CD14-positive monocyte (primary cell): ENCODE measurements around the gene ZNF385C. TPM values are rescaled to one million over a fixed set of nuclear protein-coding genes. Genes with fewer than 3 reads are reported as not detected.

Experiments
- DNase-seq, 3 donors: peaks; one replicate each; pipeline ENCODE4 v3.0.0-alpha.2; 2011 to 2022
- H2AFZ ChIP-seq: 2 replicates; pipeline ENCODE4 v1.6.0; 2012; ENCODE audit warnings: mild to moderate bottlenecking, low read depth, low read length, inconsistent platforms; ENCODE audit not compliant: insufficient read depth, poor library complexity, severe bottlenecking
- H3K27ac ChIP-seq, 2 donors: 1 replicate in 1 of 2; 2 replicates in 1 of 2; pipeline ENCODE4 v1.5.1; 2012 to 2013; ENCODE audit warnings: low read length in 2 of 2, control low read depth in 1 of 2, inconsistent platforms in 1 of 2, low read depth in 1 of 2, mild to moderate bottlenecking in 1 of 2
- H3K27me3 ChIP-seq, 2 donors: one replicate each; pipeline versions ENCODE4 v1.6.0 to v1.6.1; 2011 to 2013; ENCODE audit warnings: low read length in 2 of 2; ENCODE audit not compliant: control insufficient read depth in 2 of 2, insufficient read depth in 2 of 2
- H3K36me3 ChIP-seq, 2 donors: replicated peaks in 1 of 2; 1 replicate in 1 of 2; 2 replicates in 1 of 2; pipeline versions ENCODE4 v1.5.1 to v1.6.1; 2012 to 2013; ENCODE audit warnings: low read length in 2 of 2, control low read depth in 1 of 2, inconsistent platforms in 1 of 2, mild to moderate bottlenecking in 1 of 2; ENCODE audit not compliant: insufficient read depth in 2 of 2, control insufficient read depth in 1 of 2
- H3K4me1 ChIP-seq, 2 donors: 1 replicate in 1 of 2; 2 replicates in 1 of 2; pipeline versions ENCODE4 v1.5.1 to v1.6.1; 2012 to 2013; ENCODE audit warnings: low read length in 2 of 2, control low read depth in 1 of 2, inconsistent platforms in 1 of 2, mild to moderate bottlenecking in 1 of 2, moderate library complexity in 1 of 2; ENCODE audit not compliant: insufficient read depth in 2 of 2, control insufficient read depth in 1 of 2
- H3K4me2 ChIP-seq: replicated peaks from 2 replicates; pipeline ENCODE3; 2012; ENCODE audit warnings: low read length, moderate library complexity, mild to moderate bottlenecking; ENCODE audit not compliant: poor library complexity, severe bottlenecking; ENCODE audit errors: extremely low read depth
- H3K4me3 ChIP-seq, 3 experiments: fragments of 200-600 bp in 1 of 3; sonication (generic) in 1 of 3; replicated peaks in 1 of 3; 1 replicate in 2 of 3; 2 replicates in 1 of 3; pipeline ENCODE4 v1.5.1; 2011 to 2013; ENCODE audit warnings: low read length in 3 of 3, mild to moderate bottlenecking in 3 of 3, control low read depth in 2 of 3, low read depth in 2 of 3, inconsistent platforms in 1 of 3, moderate library complexity in 1 of 3
- H3K79me2 ChIP-seq: 2 replicates; pipeline ENCODE4 v1.6.0; 2012; ENCODE audit warnings: mild to moderate bottlenecking, control low read depth, inconsistent platforms, low read length, moderate library complexity; ENCODE audit not compliant: insufficient read depth
- H3K9ac ChIP-seq: 2 replicates; pipeline ENCODE4 v1.6.0; 2017; ENCODE audit warnings: low read length, mild to moderate bottlenecking; ENCODE audit not compliant: insufficient read depth, poor library complexity, severe bottlenecking
- H3K9me3 ChIP-seq, 2 donors: replicated peaks in 1 of 2; 1 replicate in 1 of 2; 2 replicates in 1 of 2; pipeline versions ENCODE4 v1.5.1 to v1.6.1; 2012 to 2013; ENCODE audit warnings: low read length in 2 of 2, control low read depth in 1 of 2; ENCODE audit not compliant: control insufficient read depth in 1 of 2, insufficient read depth in 1 of 2
- H4K20me1 ChIP-seq: 2 replicates; pipeline ENCODE4 v1.6.0; 2012; ENCODE audit warnings: mild to moderate bottlenecking, low read length, control low read depth, moderate library complexity; ENCODE audit not compliant: insufficient read depth
- H3K27ac Mint-ChIP-seq, 7 donors: one replicate each; pipeline ENCODE4 v1.8.0; 2020; ENCODE audit warnings: mild to moderate bottlenecking in 7 of 7, mixed read lengths in 7 of 7, moderate library complexity in 6 of 7, inconsistent platforms in 2 of 7
- H3K27me3 Mint-ChIP-seq, 3 donors: one replicate each; pipeline ENCODE4 v1.8.0; 2021 to 2022; ENCODE audit warnings: low read depth in 3 of 3, mild to moderate bottlenecking in 3 of 3, mixed read lengths in 3 of 3, moderate library complexity in 3 of 3, inconsistent platforms in 1 of 3
- H3K36me3 Mint-ChIP-seq, 2 donors: one replicate each; pipeline ENCODE4 v1.8.0; 2020; ENCODE audit warnings: mixed read lengths in 2 of 2, inconsistent platforms in 1 of 2, mild to moderate bottlenecking in 1 of 2
- H3K4me1 Mint-ChIP-seq: one replicate; pipeline ENCODE4 v1.8.0; 2020; ENCODE audit warnings: mild to moderate bottlenecking, mixed read lengths
- H3K4me3 Mint-ChIP-seq, 2 donors: one replicate each; pipeline ENCODE4 v1.8.0; 2020; ENCODE audit warnings: mild to moderate bottlenecking in 2 of 2, mixed read lengths in 2 of 2, moderate library complexity in 1 of 2
- H3K9me3 Mint-ChIP-seq, 7 donors: one replicate each; pipeline ENCODE4 v1.8.0; 2020 to 2022; ENCODE audit warnings: mixed read lengths in 7 of 7, mild to moderate bottlenecking in 6 of 7, moderate library complexity in 6 of 7, inconsistent platforms in 2 of 7
- WGBS: methylation state at CpG from one replicate; pipeline ENCODE4 v1.1.5; 2013; ENCODE audit warnings: missing lambda C conversion rate; ENCODE audit not compliant: insufficient coverage; 5-methylcytosine and 5-hydroxymethylcytosine counted together
- intact Hi-C, 2 donors: fragments of 100-400 bp; cut with micrococcal nuclease; formaldehyde crosslinking; loops; one replicate each; pipeline versions ENCODE4 v1.15.0 to v1.15.1; 2023
- polyA plus RNA-seq, 3 donors: library from polyadenylated mRNA; depleted of rRNA in 1 of 3; unstranded in 2 of 3; stranded (reverse) in 1 of 3; fragments of 300-500 nt in 2 of 3; fragments of >200 nt in 1 of 3; fragmentation: Illumina TruSeq in 2 of 3; gene quantifications; 1 replicate in 2 of 3; 2 replicates in 1 of 3; pipeline ENCODE4 v1.2.3, GENCODE V29; 2012 to 2021
- TF ChIP-seq, protein P1 (sequence below): fragments of 200-600 bp; IDR thresholded peaks from one replicate; pipeline ENCODE4 v1.8.0; 2022; ENCODE audit warnings: antibody characterized with exemption, mild to moderate bottlenecking

The ZNF385C gene
- polyA plus RNA-seq, 3 donors, result 0.09 to 0.55 TPM; not detected in 1

DNA sequence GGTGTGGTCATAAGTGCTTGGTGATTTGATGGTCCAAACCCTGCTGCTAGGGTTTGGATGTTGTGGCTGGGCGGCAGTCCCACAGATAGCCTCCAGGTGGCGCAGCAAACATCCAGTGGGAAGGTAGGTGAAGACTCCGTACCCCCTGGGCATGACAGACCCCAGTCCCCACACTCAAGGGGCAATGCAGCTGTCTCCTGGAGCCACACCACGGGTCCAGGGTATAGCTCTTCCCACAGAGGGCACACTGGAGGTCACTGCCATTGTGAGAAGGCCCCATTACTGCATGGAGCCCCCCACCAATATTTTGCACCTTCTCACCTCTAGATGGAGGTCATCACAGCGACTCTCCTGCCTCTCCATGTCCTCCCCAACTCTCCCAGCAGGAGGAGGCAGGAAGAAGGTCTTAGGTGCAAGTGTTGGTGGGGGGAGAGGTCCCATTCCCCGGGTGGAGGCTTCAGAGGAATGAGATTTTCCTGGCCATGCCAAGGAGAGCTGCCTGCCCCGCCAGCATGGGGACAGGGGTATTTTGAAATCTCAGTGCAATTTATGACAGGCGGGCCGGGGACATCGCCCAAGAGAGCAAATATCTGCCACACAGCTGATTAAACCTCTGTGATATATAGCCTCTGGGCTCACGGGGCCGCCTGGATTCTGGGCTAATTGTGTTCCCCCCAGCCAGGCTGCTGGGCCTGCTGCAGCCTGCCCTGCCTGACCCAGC is 30.7 kb downstream of the ZNF385C start:
- peaks cover 22 to 26% of the 10 kb centered on the region in 2 donors for H3K4me1 ChIP-seq
- H3K4me3 ChIP-seq, result no peak overlapping the region
- H3K4me3 Mint-ChIP-seq, result no peak overlapping the region
- peak; percentile 29 to 57 (median 54) for DNase-seq
- H3K9me3 Mint-ChIP-seq, result no peaks in the 10 kb centered on the region
- H3K4me2 ChIP-seq, result no peak overlapping the region
- H2AFZ ChIP-seq, result peak overlapping the region; percentile 24
- no peak overlapping the region for H3K27ac Mint-ChIP-seq
- no peaks in the 10 kb centered on the region for H3K36me3 Mint-ChIP-seq
- H4K20me1 ChIP-seq, result no peaks in the 10 kb centered on the region
- 59% methylated on average over 8 of the region's 12 CpGs for WGBS
- no peaks in the 10 kb centered on the region for H3K79me2 ChIP-seq
- H3K9me3 ChIP-seq, result no peaks in the 10 kb centered on the region
- no peak overlapping the region for H3K27ac ChIP-seq
- H3K9ac ChIP-seq, result no peak overlapping the region
- H3K36me3 ChIP-seq, result no peaks in the 10 kb centered on the region
- peaks cover 16 to 22% (median 19%) of the 10 kb centered on the region in 3 donors for H3K27me3 Mint-ChIP-seq
- H3K27me3 ChIP-seq, result peaks cover 4 to 15% of the 10 kb centered on the region in 2 donors
- TF ChIP-seq, protein P1, sequence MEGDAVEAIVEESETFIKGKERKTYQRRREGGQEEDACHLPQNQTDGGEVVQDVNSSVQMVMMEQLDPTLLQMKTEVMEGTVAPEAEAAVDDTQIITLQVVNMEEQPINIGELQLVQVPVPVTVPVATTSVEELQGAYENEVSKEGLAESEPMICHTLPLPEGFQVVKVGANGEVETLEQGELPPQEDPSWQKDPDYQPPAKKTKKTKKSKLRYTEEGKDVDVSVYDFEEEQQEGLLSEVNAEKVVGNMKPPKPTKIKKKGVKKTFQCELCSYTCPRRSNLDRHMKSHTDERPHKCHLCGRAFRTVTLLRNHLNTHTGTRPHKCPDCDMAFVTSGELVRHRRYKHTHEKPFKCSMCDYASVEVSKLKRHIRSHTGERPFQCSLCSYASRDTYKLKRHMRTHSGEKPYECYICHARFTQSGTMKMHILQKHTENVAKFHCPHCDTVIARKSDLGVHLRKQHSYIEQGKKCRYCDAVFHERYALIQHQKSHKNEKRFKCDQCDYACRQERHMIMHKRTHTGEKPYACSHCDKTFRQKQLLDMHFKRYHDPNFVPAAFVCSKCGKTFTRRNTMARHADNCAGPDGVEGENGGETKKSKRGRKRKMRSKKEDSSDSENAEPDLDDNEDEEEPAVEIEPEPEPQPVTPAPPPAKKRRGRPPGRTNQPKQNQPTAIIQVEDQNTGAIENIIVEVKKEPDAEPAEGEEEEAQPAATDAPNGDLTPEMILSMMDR, result peak; percentile 97
- peaks cover 26% of the 10 kb centered on the region for H3K4me1 Mint-ChIP-seq
- intact Hi-C loops, result loop anchor here in 1 of 2 donors (5.0 kb wide), 1 partner anchor 35 kb away; no protein-coding TSS in a partner anchor

DNA sequence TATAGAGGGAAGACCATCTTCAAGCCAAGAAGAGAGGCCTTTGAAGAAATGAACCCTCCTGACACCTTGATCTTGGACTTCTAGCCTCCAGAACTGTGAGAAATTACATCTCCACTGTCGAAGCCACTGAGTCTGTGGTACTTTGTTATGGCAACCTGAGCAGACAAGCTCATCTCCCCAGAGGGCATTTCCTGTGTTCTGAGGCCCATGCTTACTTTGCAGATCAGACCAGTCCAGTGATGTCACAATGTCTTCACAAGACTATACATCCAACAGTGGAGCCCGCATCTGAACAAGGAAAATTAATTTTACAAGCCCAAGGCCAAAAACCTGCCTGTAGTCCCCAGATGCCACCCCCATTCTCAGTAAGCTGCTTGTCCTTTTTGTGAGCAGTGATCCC is 33.1 kb downstream of the ZNF385C start:
- Mint-ChIP-seq H3K4me1 (peaks cover 22% of the 10 kb centered on the region), H3K27ac (peak overlapping the region in 3 of 7 donors; percentile 62 to 79 (median 72)), H3K4me3 (no peak overlapping the region)

More for the DNA sequence above, 33.1 kb downstream of the ZNF385C start:
- Histone ChIP-seq H3K27ac (no peak overlapping the region), H3K4me1 (peaks cover 15 to 16% of the 10 kb centered on the region in 2 donors), H3K36me3 (no peaks in the 10 kb centered on the region), H3K79me2 (no peaks in the 10 kb centered on the region), H3K9me3 (no peaks in the 10 kb centered on the region), H3K27me3 (no peaks in the 10 kb centered on the region), H3K4me2 (no peak overlapping the region), H4K20me1 (no peaks in the 10 kb centered on the region), H2AFZ (no peak overlapping the region), H3K9ac (no peak overlapping the region), H3K4me3 (no peak overlapping the region)
- no peak for DNase-seq
- TF ChIP-seq, protein P1, result no peak
- intact Hi-C loops, result loop anchor here in 1 of 2 donors (5.0 kb wide), 1 partner anchor 37 kb away; no protein-coding TSS in a partner anchor
- H3K9me3 Mint-ChIP-seq, result no peaks in the 10 kb centered on the region
- H3K36me3 Mint-ChIP-seq, result no peaks in the 10 kb centered on the region
- peaks cover under 1 to 4% (median 2%) of the 10 kb centered on the region in 3 donors for H3K27me3 Mint-ChIP-seq
- WGBS, result 60% methylated on average over 1 of the region's 2 CpGs
